ENCODE data around the gene PPP2R2D. TPM values are rescaled to one million over a fixed set of nuclear protein-coding genes. Genes with fewer than 3 reads are reported as not detected.
A peak's percentile ranks its signal among the peaks of the same experiment; 100 is the strongest.
"Not testable (repeated sequence)": the region's sequence is repeated elsewhere in the genome, so short reads cannot be mapped to it uniquely, and the experiment has no call there.

Gene PPP2R2D
- total RNA-seq, 2 donors from 2014 or later, result 43.1 to 52.4 TPM

DNA sequence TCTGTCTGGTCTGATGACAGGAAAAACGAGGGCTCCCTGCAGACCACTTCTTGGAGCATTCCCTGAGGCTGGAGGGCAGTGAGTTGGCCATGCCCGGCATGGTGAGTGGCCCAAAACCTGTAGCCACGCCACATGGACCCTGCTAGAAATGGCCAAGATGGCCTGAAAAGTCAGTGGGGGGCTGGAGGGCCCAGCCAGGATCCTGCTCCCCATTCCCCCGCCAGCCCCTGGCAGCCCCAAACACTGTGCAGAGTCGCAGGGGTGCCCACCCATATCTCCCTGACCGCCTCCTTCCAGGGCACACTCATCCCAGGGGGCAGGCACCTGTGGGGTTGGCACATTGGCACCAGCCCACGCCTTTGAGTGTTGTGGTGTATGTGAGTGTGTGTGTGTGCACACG is 18.7 kb upstream of the PPP2R2D start:
- no peak for ATAC-seq
- Histone ChIP-seq H3K27ac (no peak overlapping the region), H3K27me3 (no peaks in the 10 kb centered on the region), H3K9me3 (no peaks in the 10 kb centered on the region), H3K4me3 (no peak overlapping the region), H3K4me1 (peaks cover 10% of the 10 kb centered on the region), H3K36me3 (replicated peaks in 1 of 2; ENCODE audit: insufficient read depth in 1 of 2, low read depth in 2 of 2) (no peaks in the 10 kb centered on the region)
- WGBS, 2 donors, result 80 to 98% methylated on average over 5 to 8 of the region's 8 CpGs
- DNase-seq, result no peak
- no peak for TF ChIP-seq POLR2A (IDR thresholded peaks at IDR 0.05)
- TF ChIP-seq, protein P1, sequence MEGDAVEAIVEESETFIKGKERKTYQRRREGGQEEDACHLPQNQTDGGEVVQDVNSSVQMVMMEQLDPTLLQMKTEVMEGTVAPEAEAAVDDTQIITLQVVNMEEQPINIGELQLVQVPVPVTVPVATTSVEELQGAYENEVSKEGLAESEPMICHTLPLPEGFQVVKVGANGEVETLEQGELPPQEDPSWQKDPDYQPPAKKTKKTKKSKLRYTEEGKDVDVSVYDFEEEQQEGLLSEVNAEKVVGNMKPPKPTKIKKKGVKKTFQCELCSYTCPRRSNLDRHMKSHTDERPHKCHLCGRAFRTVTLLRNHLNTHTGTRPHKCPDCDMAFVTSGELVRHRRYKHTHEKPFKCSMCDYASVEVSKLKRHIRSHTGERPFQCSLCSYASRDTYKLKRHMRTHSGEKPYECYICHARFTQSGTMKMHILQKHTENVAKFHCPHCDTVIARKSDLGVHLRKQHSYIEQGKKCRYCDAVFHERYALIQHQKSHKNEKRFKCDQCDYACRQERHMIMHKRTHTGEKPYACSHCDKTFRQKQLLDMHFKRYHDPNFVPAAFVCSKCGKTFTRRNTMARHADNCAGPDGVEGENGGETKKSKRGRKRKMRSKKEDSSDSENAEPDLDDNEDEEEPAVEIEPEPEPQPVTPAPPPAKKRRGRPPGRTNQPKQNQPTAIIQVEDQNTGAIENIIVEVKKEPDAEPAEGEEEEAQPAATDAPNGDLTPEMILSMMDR (IDR thresholded peaks at IDR 0.05), result no peak
- intact Hi-C loops (cut with DNase I), result loop anchor here (5.0 kb wide), 1 partner anchor 140 kb away; no protein-coding TSS in a partner anchor

DNA sequence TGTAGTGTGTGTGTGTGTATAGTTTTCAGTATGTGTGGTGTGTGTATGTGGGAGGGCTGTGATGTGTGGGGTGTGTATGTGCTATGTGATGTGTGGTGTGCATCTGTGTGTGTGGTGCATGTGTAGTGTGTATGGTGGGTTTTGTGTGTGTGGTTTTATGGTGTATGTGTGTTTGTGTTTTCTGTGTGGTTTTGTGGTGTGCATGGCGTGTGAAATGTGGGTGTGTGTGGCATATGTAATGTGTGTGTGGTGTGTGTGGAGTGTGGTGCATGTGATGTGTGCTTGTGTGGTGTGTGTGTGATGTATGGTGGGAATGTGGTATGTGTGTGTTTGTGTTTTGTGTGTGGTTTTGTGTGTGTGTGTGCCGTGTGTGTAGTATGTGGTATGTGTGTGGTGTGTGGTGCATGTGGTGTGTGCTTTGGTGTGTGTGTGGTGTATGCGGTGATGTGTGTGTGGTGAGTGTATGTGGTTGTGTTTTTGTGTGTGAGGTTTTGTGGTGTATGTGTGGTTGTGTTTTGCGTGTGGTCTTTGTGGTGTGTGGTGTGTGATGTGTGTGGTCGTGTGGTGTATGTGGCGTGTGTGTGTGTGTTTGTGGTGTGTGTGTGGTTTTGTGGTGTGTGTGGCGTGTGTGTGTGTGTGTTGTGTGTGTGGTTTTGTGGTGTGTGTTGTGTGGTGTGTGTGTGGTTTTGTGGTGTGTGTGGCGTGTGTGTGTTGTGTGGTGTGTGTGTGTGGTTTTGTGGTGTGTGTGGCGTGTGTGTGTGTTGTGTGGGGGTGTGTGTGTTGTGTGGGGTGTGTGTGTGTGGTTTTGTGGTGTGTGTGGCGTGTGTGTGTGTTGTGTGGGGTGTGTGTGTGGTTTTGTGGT is 18.0 kb upstream of the PPP2R2D start:
- H3K9me3 ChIP-seq, result no peaks in the 10 kb centered on the region
- no peak overlapping the region for H3K27ac ChIP-seq
- no peak overlapping the region for H3K4me3 ChIP-seq
- TF ChIP-seq POLR2A (IDR thresholded peaks at IDR 0.05), result no peak
- TF ChIP-seq, protein P1 (IDR thresholded peaks at IDR 0.05), result no peak
- peaks cover 10% of the 10 kb centered on the region for H3K4me1 ChIP-seq
- intact Hi-C loops (cut with DNase I), result loop anchor here (5.0 kb wide), 1 partner anchor 139 kb away; no protein-coding TSS in a partner anchor
- H3K36me3 ChIP-seq (replicated peaks in 1 of 2; ENCODE audit: insufficient read depth in 1 of 2, low read depth in 2 of 2), result no peaks in the 10 kb centered on the region
- ATAC-seq, result no peak
- no peaks in the 10 kb centered on the region for H3K27me3 ChIP-seq
- no peak for DNase-seq
- WGBS, 2 donors, result 64 to 83% methylated on average over 10 of the region's 10 CpGs

DNA sequence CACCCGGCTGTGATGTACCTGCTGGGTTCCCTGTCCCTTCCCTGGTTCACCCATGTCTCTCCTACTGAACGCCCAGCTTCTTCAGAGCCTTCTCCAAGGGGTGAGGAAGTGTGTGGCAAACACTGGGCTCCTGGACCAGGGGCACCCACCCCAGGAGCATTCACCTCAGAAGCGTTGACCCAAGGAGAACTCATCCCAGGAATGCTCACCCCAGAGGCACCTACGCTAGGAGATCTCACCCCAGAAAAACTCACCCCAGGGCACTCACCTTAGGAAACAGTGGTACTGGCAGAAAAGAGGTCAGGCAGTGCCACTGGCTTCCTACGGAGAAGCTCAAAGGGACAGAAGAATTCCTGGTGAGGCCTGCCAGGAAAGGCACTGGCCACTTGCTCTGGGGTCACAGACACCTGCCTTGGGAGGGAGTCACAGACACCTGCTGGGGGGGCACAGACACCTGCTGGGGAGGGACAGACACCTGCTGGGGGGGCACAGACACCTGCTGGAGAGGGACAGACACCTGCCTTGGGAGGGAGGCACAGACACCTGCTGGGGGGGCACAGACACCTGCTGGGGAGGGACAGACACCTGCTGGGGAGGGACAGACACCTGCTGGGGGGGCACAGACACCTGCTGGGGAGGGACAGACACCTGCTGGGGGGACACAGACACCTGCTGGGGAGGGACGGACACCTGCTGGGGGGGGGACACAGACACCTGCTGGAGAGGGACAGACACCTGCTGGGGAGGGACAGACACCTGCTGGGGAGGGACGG is 17.0 kb upstream of the PPP2R2D start:
- H3K9me3 ChIP-seq; ATAC-seq; H3K4me1 ChIP-seq; DNase-seq; H3K36me3 ChIP-seq (replicated peaks in 1 of 2; ENCODE audit: insufficient read depth in 1 of 2, low read depth in 2 of 2); H3K4me3 ChIP-seq; H3K27me3 ChIP-seq; H3K27ac ChIP-seq: not testable (repeated sequence)
- WGBS, 2 donors, result 35 to 55% methylated on average over 1 to 5 of the region's 7 CpGs
- intact Hi-C loops (cut with DNase I), result loop anchor here (5.0 kb wide), 1 partner anchor 138 kb away; no protein-coding TSS in a partner anchor

GRCh38 chr10:131885391-131886165 is 15.2 kb upstream of the PPP2R2D start:
- H3K36me3 ChIP-seq (replicated peaks in 1 of 2; ENCODE audit: insufficient read depth in 1 of 2, low read depth in 2 of 2), result no peaks in the 10 kb centered on the region
- H3K4me3 ChIP-seq, result no peak overlapping the region
- H3K27ac ChIP-seq, result no peak overlapping the region
- DNase-seq (peak; percentile 85 to 89 (median 88)), ATAC-seq (peak; percentile 97)
- no peaks in the 10 kb centered on the region for H3K9me3 ChIP-seq
- H3K27me3 ChIP-seq, result peaks cover 0 to 3% of the 10 kb centered on the region in 2 donors
- TF ChIP-seq POLR2A (IDR thresholded peaks at IDR 0.05), result no peak
- TF ChIP-seq, protein P1 (IDR thresholded peaks at IDR 0.05), result peak; percentile 93 to 99 (median 97)
- intact Hi-C loops (cut with DNase I), result loop anchor here (5.0 kb wide), 1 partner anchor 262 kb away; no protein-coding TSS in a partner anchor
- 10 to 45% methylated on average over 7 to 25 of the region's 25 CpGs for WGBS, 2 donors
- H3K4me1 ChIP-seq, result peaks cover 10% of the 10 kb centered on the region

All from body of pancreas (tissue), 4 donors.